ENCODE results near the gene MAGI1.
A peak's percentile ranks its signal among the peaks of the same experiment; 100 is the strongest.

MAGI1 gene

GRCh38 chr3:65787340-65787739, 251.4 kb downstream of the MAGI1 start:
- DNase-seq: no peak

GRCh38 chr3:65786890-65787289, 251.8 kb downstream of the MAGI1 start:
- DNase-seq: no peak

GRCh38 chr3:65785065-65785645, 253.6 kb downstream of the MAGI1 start:
- peak; percentile 30 for DNase-seq

- no peak for DNase-seq
These were observed 255.6 kb downstream of the MAGI1 start for GRCh38 chr3:65783117-65783516.

GRCh38 chr3:65781594-65781993, 257.1 kb downstream of the MAGI1 start:
- DNase-seq: no peak

- DNase-seq: no peak
These were observed 259.3 kb downstream of the MAGI1 start for GRCh38 chr3:65779390-65779789.

- no peak for DNase-seq
These were observed 259.8 kb downstream of the MAGI1 start for GRCh38 chr3:65778968-65779367.

GRCh38 chr3:65777050-65777449, 261.7 kb downstream of the MAGI1 start:
- no peak for DNase-seq

GRCh38 chr3:65776494-65776893, 262.2 kb downstream of the MAGI1 start:
- DNase-seq: no peak

- DNase-seq: no peak
These were observed 262.6 kb downstream of the MAGI1 start for GRCh38 chr3:65776081-65776480.

- DNase-seq: no peak
These were observed 266.0 kb downstream of the MAGI1 start for GRCh38 chr3:65772758-65773157.

- no peak for DNase-seq
These were observed 271.2 kb downstream of the MAGI1 start for GRCh38 chr3:65767551-65767950.

GRCh38 chr3:65762235-65762580, 276.5 kb downstream of the MAGI1 start:
- no peak for DNase-seq

- DNase-seq: no peak
These were observed 277.1 kb downstream of the MAGI1 start for GRCh38 chr3:65761446-65762234.

GRCh38 chr3:65758876-65759598, 279.7 kb downstream of the MAGI1 start:
- no peak for DNase-seq

- DNase-seq: no peak
These were observed 280.3 kb downstream of the MAGI1 start for GRCh38 chr3:65758438-65758837.

GRCh38 chr3:65752636-65753035, 286.1 kb downstream of the MAGI1 start:
- DNase-seq: no peak

- DNase-seq: no peak
These were observed 287.5 kb downstream of the MAGI1 start for GRCh38 chr3:65751123-65751700.

GRCh38 chr3:65749066-65749465, 289.7 kb downstream of the MAGI1 start:
- DNase-seq: no peak

GRCh38 chr3:65748326-65748725, 290.4 kb downstream of the MAGI1 start:
- no peak for DNase-seq

- no peak for DNase-seq
These were observed 291.9 kb downstream of the MAGI1 start for GRCh38 chr3:65746848-65747247.

GRCh38 chr3:65745306-65745705, 293.4 kb downstream of the MAGI1 start:
- DNase-seq: no peak

GRCh38 chr3:65742914-65743313, 295.8 kb downstream of the MAGI1 start:
- DNase-seq: no peak

GRCh38 chr3:65741540-65741939, 297.2 kb downstream of the MAGI1 start:
- DNase-seq: no peak
